Activated CD4-positive, alpha-beta T cell treated with anti-CD3 and anti-CD28 coated beads, Interleukin-2, amount 50 U/mL, for 4 hours (primary cell): ENCODE measurements around the gene GPR17.

Experiments used
- DNase-seq, 2 experiments: peaks; one replicate each; pipeline ENCODE4 v3.0.0-alpha.2; 2020

Gene GPR17

DNA sequence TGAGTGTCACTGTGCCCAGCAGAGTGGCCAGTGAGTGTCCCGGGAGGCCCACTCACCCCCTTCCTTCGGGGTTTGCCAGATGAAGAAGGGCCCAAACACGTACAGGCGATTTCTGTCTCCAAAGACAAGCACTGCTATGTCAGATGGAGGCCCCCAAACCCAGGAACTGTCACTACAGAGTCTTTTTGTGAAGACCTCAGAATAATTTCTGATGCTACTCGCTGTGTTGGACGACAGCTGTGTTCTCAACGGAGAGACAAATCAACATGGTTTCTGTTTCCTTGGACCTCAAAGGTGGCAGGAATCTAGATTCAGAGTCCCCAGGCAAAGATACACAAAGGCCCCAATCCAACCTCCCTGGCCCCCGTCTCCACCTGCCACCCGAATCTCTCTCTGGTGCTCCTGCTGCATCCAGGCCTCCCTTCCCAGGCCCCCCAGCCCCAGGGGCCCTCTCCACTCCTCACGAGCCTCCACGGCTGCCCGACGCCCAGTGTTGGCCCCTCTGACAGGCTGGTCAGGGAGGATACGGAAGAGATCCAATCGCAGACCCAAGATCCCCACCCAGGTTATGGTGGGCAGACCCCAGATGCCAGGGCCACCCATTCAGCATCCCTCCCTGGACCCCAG lies 2.4 kb upstream of the GPR17 start:
- no peak for DNase-seq

DNA sequence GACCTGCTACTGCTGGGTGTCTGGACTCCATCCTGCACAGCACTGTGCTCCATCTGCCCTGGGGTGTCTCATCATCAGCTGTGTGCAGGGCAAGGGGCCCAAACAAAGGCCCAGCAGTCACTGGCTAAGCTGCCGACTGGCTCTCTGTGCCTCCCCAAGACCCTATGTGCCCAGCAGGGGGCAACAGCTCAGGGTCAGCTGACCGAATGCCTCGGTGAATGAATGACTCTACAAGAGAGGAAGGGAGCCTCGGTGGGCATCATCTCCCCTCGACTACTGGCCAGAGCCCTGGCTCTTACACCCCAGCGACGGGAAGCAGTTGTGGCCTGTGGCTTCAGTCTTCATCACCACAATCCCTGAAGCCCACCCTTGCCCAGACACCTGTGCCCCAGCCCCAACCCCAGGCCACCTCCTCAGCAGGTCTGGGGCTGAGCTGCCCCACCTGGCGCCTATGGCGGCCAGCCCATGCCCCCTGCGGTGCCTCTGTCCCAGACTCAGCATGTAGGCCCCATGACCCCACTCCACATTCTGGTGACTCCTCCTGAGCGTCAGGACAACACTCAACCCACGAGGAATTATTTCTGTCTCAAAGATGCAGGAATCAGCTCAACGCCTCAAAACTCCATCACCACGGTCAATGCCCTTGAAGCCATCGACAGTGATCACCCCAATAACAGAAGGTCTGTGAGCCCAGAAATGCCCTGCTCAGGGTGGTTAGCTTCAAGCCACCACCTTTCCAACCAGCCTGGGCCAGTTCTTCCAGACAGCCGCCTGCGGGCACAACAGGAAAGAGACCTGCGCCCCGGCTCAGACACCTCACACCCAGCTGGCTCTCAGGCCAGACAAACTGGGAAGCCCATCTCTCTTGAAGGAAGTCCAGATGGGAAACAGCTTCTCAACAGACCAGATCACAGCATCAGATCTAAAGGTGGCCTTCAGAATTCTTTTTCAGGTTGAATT lies 1.6 kb upstream of the GPR17 start:
- DNase-seq = no peak

DNA sequence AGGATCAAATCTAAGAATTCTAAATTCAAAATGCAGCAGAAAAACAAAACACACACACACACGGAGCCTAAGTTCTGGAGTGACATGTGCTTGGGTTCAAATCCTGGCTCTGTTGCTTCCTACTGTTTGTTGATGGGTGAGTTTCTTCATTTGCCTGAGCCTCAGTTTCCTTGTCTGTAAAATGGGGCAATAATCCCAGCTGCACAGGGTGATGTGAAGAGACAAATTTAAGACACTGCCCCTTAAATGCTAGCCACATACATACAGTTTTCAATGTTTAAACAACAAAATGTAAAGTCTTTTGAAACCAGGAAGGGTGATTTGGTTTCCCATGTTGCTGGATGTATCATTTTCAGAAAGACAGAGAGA lies 943 bp upstream of the GPR17 start:
- no peak for DNase-seq

DNA sequence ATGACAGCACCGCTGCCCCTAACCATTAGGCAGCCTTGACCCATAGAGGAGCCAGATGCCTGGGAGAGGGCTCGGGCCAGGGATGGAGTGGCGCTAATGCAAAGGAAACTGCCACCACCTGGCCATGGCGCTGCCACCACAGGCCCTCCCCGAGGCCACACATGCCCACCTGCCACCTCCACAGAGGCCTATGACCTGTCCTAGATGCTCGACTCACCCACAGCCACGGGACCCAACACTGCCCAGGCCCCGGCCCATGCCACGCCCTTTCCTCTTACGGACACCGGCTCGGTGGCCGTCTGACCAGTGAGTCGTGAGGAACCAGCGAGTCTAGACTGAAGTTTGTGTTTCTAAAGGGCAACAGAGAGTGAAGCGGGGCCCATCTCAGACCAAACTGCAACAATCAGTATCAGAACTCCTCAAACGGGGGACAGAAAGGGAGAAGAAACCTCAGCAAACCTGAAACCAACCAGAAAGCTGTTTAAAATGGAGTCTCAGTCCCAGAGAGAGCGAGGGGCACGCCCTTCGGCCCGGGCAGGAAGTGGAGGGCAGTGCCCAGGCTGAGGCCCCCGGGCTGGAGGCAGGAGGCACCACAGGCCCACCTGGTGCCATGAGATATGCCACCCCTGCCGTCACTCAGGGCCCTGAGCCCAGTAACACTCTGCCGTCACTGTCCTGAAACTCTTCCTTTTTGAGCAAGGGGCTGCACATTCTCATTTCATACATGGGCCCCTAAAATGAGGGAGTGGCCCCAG lies 711 bp downstream of the GPR17 start:
- no peak for DNase-seq

DNA sequence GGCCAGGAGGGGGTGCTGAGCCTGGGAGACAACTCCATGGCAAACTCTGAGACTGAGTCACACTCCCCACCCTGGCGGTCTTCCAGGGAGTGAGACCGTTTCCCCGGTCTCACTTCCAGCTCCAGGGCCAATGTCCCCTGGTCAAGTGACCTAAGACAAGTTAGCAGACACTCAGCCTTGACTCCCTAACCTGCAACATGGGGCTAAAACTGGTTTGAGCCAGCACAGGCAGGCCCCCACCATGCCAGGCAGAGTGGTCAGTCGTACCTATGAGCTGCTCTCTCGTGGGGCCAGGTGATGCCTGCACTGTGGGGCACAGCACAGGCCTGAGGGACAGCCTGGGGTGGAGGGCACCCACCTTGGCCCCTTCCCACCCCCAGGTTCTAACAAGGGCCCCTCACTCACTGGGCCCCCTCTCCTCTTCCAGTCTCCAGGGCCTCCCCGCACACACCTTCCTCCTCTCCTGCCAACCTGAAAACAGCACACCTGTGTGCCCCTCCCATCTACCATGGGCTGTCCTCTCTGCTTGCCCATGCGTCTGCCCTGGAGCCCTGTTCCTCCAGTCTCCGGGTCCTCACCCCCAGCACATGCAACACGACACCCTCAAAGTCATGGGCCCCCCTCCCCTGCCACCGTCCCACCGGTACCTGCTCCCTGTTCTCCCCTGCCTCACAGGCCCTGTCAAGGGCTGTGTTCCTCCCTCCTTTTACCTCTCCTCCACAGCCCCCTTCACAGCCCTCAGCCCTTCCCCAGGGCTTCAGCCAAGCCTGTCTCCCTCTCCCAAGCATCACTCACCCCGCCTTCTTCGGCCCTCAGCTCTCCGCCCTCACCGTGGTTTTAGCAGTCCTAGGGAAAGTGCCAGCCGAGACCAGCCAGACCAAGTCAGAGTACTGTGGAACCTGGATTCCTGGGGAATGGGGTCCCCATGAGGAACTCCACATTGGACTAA lies 1.6 kb downstream of the GPR17 start:
- no peak for DNase-seq

DNA sequence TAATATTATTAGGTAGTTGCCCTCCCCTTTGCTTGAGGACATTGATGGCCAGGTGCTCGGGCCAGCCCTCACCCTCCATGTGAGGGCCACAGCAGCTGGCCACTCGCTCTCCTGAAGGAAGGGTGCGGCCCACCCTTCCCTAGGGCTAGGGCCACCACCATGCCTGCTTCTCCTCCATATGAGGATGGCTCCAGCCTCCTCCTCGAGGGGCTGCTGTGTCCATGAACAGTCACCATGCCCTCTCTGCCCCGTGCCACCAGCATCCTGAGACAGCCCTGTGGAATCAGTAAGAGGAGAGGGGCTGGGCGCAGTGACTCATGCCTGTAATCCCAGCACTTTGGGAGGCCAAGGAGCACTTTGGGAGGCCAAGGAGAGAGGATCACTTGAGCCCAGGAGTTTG lies 2.4 kb downstream of the GPR17 start:
- no peak for DNase-seq

DNA sequence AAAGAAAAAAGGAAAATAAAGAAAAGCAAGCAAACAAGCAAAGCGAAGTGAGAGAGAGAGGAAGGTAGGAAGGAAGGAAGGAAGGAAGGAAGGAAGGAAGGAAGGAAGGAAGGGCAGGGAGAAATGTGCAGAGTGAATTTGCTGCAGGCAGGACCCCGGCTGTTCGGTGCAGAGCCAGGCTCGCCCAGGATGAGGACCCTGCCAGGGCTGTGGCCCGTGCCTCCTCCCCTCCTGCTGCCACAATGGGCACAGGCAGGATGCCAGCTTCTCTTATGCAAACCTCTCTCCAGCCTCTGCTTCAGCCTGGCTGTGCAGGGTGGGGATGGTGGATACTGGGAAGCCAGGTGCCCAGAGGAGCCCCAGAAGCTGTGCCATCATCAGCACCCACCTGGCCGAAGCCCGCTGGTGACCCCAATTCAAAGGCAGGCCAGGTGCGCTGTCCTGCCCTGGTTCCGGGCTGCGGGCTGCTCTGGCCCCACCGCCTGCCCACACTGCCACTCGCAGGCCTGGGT lies 3.2 kb downstream of the GPR17 start:
- no peak for DNase-seq

DNA sequence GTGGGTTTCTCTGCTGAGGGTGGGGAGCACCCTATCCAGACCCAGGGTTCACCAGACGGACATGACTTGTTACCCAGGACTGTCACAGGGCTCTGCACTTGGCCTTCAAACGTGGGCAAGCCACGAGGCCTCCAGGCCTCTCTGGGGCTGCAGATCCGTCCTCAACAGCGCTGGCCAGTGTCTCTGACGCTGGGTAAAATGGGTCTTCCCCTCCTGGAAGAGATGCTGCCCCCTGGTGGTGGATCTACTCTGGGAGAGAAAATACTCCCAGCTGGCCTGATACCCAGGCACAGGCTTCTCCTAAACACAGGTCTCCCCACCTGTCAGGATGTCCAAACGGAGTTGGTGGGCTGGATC lies 3.7 kb downstream of the GPR17 start:
- DNase-seq = peak; percentile 85 to 90

DNA sequence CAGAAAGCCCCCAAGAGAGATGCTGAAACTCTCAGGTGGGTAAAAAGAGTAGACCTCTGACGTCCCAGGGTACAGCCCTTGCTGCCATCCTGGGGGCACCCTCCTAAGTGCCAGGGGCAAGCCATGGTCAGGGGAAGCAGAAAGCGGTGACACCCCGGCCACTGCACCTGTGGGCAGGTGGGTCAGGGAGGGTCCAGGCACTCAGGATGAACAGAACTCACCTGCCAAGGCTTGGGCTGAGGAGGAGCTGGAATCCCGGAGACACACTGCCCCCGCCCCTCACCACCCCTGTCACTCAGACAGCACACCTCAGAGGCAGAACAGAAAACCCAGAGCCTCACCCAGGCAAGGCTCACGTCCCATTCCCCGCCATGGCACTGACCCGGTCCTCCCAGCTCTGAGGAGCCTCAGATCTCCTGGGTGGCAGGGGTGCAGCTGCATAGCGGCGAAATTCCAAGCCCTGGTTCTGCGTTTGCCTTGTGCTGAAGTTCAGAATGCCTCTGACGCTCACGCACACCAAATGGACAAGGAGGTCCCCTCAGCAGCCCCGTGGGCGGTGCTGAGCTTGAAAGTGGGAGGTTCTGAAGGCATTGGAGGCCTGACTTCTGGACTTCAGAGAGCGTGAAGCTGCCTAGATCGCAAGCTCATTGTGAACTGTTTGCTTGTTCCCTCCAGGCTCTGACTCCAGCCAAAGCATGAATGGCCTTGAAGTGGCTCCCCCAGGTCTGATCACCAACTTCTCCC lies 4.3 kb downstream of the GPR17 start:
- DNase-seq = no peak

DNA sequence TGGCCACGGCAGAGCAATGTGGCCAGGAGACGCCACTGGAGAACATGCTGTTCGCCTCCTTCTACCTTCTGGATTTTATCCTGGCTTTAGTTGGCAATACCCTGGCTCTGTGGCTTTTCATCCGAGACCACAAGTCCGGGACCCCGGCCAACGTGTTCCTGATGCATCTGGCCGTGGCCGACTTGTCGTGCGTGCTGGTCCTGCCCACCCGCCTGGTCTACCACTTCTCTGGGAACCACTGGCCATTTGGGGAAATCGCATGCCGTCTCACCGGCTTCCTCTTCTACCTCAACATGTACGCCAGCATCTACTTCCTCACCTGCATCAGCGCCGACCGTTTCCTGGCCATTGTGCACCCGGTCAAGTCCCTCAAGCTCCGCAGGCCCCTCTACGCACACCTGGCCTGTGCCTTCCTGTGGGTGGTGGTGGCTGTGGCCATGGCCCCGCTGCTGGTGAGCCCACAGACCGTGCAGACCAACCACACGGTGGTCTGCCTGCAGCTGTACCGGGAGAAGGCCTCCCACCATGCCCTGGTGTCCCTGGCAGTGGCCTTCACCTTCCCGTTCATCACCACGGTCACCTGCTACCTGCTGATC lies 4.9 kb downstream of the GPR17 start:
- DNase-seq = no peak

DNA sequence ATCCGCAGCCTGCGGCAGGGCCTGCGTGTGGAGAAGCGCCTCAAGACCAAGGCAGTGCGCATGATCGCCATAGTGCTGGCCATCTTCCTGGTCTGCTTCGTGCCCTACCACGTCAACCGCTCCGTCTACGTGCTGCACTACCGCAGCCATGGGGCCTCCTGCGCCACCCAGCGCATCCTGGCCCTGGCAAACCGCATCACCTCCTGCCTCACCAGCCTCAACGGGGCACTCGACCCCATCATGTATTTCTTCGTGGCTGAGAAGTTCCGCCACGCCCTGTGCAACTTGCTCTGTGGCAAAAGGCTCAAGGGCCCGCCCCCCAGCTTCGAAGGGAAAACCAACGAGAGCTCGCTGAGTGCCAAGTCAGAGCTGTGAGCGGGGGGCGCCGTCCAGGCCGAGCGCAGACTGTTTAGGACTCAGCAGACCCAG lies 5.4 kb downstream of the GPR17 start:
- DNase-seq = no peak

DNA sequence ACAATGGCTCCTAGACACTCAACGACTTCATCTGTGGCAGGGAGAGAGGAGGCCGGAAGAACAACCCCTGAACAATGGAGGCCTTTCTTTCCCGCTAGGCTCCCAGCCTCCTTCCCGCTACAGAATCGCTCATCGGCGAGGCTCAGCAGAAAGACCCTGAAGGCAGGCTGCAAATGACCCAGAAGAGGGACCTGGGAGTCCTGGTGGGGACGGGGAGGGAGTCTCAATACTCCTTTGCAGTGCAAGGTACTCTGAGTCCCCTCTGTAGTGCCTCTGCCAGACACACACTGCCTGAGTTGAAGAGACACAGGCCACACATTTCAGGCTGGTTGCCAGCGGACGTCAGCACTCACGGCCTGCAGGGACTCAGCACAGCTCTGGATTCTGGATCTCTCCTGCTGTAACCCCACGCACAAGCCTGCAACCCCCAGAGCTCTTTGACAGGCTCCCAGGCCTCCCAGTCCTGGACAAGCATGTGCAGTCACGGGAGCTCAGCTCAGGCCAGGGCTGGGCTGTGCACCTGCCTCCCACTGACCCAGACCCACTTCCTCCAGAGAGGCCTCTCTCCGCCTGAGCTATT lies 6.1 kb downstream of the GPR17 start:
- no peak for DNase-seq

DNA sequence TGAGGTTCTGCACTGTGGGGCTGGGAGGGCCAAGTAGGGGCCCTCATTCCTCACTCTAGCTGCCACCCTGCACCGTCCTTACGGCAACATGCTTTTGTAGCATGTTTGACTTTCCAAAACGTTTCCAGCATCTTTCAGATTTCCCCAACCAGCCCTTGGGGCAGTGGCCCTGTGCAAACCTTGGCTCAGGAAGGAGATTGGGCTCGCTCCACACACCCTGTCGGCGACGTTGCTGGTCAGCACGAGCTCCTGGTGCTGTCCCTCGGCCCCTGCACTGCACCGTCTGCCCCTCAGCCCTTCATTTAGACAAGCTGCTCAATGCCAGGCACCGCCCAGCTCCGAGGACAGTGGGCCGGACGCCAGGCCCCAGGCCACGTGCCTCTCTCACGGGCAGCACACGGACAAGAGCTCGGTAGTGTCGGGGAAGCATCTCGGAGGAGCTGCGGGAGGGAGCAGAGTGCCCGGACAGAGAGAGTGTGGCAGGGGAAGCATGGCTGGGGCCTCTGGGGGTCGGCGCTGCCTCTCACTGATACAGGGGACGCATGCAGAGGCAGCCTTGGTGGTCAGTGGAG lies 6.9 kb downstream of the GPR17 start:
- no peak for DNase-seq

DNA sequence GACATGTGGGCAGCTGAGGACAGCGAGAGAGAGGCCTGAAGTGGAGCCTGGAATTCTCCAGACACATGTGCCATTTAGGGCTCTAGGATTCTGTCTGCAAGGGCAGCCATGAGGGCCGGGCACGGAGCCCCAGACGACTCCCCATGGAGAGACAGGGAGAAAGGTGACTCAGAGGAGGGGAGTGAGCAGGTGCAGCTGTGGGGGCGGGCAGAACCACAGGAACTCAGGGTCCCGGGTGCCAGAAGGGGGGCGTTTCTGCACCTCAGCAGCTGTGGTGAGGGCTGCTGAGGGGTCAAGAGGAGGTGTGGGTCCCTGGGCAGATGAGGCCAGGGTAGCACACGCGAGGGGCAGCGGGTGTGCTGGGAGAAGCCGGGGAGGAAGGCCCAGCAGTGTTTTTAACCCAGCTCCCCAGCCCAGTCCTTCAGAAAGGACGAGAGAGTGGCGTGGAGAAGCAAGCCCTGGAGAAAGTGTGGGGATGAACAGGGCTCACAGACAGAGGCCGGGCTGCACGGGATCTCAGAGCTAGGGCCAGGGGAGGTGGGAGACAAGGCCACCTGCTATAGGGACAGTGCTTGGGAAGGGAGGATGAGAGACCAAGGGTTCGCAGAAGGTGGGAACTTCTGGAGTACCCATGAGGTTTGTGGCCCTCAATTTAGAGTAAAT lies 7.6 kb downstream of the GPR17 start:
- no peak for DNase-seq

DNA sequence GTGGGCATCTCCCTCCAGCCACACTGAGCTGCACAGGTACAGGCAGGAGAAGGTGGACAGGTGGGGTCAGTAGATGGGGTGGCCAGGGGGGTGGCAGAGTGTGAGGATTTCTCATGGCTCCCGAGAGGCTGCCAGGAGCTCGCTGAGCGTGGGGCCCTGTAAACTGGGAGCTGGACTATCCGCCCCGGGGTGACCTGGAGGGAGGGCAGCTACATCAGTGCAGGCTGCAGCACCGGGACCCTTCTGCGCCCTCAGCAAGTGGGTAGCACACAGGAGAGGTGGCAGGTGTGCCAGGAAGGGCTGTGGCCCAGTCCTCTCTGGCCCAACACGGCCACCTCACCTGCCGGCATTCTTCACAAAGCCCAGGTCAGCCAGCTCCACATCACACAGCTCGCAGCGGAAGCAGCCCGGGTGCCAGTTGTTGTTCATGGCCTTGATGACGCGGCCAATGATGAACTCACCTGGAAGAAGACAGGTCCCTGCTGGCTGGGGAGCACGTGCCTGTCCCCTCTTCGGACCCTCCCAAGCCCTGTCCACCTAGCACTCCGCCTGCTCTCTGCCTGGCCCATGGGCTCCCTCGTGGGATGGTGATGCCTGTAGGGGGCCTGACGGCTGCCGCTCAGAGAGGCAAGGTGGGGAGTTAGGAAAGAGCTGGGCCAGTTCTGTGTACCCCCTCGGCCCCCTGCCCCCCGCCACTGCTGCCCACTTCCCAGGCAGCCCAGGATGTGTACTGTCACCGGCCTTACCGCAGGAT lies 8.3 kb downstream of the GPR17 start:
- DNase-seq = no peak

DNA sequence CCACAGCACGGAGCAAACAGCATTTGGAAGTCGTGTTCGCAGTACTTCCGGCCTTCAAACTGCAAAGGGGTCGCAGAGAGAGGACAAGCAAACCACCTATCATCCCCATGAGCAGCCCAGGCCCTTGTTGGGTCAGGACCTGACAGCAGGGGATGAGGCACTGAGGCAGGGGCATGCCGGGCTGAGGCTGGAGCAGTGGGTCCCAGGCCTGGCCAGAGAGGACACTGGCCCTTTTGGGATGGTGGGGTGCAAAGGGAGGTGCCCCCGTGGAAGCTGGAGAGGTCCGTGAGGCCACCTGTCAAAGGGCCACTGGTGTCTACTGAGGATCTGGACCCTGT lies 8.9 kb downstream of the GPR17 start:
- no peak for DNase-seq

DNA sequence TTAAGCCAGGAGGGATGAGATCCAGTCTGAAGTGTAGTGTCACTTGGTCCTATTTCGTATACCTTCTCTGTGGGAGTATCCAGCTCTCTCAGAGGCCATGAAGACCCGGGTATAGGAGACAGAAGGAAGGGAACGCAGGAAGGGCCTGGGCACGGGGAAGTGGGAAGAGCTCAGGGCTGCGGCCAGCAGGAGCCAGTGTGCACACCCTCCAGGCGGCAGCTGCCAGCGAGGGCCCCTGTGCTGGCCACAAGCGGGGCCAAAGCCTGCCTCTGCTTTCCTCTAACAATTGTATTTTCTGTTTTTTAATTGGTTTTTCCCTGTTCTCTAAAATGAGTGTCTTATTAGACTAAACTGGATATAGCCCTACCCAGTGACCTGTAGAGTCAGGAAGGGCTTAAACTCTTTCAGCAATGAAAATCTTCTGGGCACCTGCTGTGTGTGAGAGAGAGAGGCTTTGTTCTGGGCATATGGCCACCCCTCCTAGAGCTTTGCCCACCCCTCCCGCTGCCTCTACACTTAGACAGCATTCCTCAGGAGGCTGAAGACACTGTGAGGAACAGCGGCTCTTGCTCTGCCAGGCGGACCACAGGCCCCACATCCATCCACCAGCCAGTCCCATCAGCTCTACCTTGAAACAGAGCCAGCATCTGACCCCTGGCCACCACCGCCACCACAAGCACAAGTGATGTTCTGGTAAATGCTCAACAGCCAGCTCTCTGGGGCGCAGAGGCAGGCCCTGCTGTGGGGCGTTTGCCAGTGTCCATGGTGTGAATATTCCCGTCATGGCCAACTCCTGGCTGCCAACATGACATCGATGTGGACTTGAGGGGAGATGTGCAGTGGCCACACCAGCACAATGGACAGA lies 9.5 kb downstream of the GPR17 start:
- no peak for DNase-seq

DNA sequence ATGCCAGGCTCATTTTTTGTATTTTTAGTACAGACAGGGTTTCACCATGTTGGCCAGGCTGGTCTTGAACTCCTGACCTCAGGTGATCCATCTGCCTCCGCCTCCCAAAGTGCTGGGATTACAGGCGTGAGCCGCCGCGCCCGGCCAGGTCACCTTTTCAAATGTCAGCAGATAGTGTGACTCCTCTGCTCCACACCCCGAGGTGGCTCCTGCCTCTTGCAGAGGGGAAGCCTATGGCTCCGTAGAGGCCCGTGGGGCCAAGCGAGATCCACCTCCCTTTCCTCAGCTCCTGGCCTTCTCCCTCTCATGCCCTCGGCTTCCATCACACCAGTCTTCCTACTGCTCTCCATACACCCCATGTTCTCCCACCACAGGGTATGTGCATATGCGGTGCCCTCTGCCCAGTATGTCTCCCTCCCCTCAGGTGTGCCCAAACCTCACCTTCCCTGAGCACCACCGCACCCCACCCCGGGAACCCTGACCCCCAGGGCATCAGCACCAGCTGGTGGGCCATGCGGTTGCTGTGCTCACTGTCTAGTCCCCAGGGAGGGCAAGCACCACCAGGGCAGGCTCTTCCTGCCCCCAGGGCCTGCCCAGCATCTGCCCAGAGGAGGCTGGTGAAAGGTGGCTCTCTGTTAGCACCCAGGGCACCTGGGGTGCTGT lies 10.7 kb downstream of the GPR17 start:
- no peak for DNase-seq
